GM12864 (cell line): Measurements from ENCODE around the gene UPP1.
"Not testable (repeated sequence)": the region's sequence is repeated elsewhere in the genome, so short reads cannot be mapped to it uniquely, and the experiment has no call there.

Experiments used
- DNase-seq: peaks from one replicate; pipeline ENCODE4 v3.0.0-alpha.2; 2011; ENCODE audit warnings: low read depth
- H3K4me3 ChIP-seq: 2 replicates; pipeline ENCODE4 v1.5.1; 2011; ENCODE audit warnings: mild to moderate bottlenecking, low read depth, low read length, control low read depth
- CTCF ChIP-seq: IDR thresholded peaks from 2 replicates; pipeline ENCODE4 v1.5.1; 2011; ENCODE audit warnings: low read depth, mild to moderate bottlenecking, moderate library complexity, low read length, control low read depth, inconsistent platforms; ENCODE audit errors: missing control alignments

Gene UPP1

GRCh38 chr7:48114589-48114988 lies 25.5 kb downstream of the UPP1 start:
- DNase-seq, result no peak
- no peak for TF ChIP-seq CTCF
- H3K4me3 ChIP-seq, result no peak overlapping the region

GRCh38 chr7:48116043-48116442 lies 27.0 kb downstream of the UPP1 start:
- no peak for DNase-seq
- H3K4me3 ChIP-seq, result no peak overlapping the region
- no peak for TF ChIP-seq CTCF

GRCh38 chr7:48118041-48118440 lies 29.0 kb downstream of the UPP1 start:
- DNase-seq, result no peak
- no peak for TF ChIP-seq CTCF
- H3K4me3 ChIP-seq, result no peak overlapping the region

- DNase-seq, H3K4me3 ChIP-seq: not testable (repeated sequence)
Observed at GRCh38 chr7:48120536-48120935, 31.5 kb downstream of the UPP1 start.

GRCh38 chr7:48126037-48126436 lies 37.0 kb downstream of the UPP1 start:
- H3K4me3 ChIP-seq, result no peak overlapping the region
- DNase-seq, result no peak
- no peak for TF ChIP-seq CTCF

- no peak for TF ChIP-seq CTCF
- no peak for DNase-seq
- no peak overlapping the region for H3K4me3 ChIP-seq
Observed at GRCh38 chr7:48130658-48131108, 41.6 kb downstream of the UPP1 start.

GRCh38 chr7:48132792-48133191 lies 43.7 kb downstream of the UPP1 start:
- TF ChIP-seq CTCF, result no peak
- DNase-seq, result no peak
- no peak overlapping the region for H3K4me3 ChIP-seq

GRCh38 chr7:48139459-48139858 lies 50.4 kb downstream of the UPP1 start:
- no peak for DNase-seq
- TF ChIP-seq CTCF, result peak; percentile 7
- no peak overlapping the region for H3K4me3 ChIP-seq
